Measurements from ENCODE around the gene CASK. TPM values are rescaled to one million over a fixed set of nuclear protein-coding genes. Genes with fewer than 3 reads are reported as not detected.

Gene CASK
- total RNA-seq, 2 experiments from 2014 or later: 18.2 to 20.2 TPM

DNA sequence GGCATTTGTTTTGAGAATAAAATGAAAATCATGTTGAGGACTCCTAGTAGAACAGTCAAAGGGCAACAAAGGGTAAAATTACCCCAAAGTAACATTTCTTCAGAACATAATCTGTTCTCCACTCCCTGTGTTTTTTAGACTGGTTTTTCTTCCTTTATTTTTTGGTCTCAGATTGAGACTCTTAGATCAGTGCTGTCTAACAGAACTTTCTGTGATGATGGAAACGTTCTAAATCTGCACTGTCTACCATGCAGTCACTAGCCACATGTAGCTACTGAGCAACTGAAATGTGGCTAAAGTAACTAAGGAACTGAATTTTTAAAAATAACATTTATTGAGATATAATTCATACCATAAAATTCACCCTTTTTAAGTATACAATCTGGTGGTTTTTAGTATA lies 19.8 kb downstream of the CASK start:
- no peak for ATAC-seq
- intact Hi-C loops (cut with micrococcal nuclease): no loop called here
- H3K9me3 Mint-ChIP-seq: peaks cover 9% of the 10 kb centered on the region
- no peaks in the 10 kb centered on the region for H3K27me3 Mint-ChIP-seq
- H3K4me1 Mint-ChIP-seq (ENCODE audit: low read depth): peaks cover 43% of the 10 kb centered on the region
- ChIA-PET POLR2A (no interaction called here), CTCF (no interaction called here)
- H3K36me3 Mint-ChIP-seq (ENCODE audit: low read depth): peaks cover 37% of the 10 kb centered on the region
- no peak overlapping the region for H3K4me3 Mint-ChIP-seq
- peak overlapping the region; percentile 20 for H3K27ac Mint-ChIP-seq
- DNase-seq: no peak
- no peak for TF ChIP-seq CTCF (IDR thresholded peaks at IDR 0.05)

DNA sequence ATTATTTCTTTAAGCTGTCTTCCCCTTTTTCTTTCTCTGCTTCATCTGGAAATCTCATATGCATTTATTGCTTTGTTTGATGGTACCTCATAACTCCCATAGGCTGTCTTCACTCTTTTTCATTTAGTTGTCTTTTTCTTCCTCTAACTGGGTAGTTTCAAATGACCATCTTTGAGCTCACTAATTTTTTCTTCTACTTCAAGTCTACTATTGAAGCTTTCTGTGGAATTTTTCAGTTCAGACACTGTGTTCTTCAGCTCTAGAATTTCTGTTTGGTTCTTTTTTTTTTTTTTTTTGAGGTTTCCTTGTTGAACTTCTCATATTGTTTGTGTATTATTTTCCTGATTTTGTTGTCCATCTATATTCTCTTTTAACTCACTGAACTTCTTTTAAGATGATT lies 23.0 kb downstream of the CASK start:
- ChIA-PET CTCF (no interaction called here), POLR2A (no interaction called here)
- no peak for DNase-seq
- Mint-ChIP-seq H3K9me3 (peaks cover 13% of the 10 kb centered on the region), H3K27ac (no peak overlapping the region), H3K36me3 (ENCODE audit: low read depth) (peaks cover 34% of the 10 kb centered on the region), H3K4me3 (no peak overlapping the region), H3K27me3 (no peaks in the 10 kb centered on the region), H3K4me1 (ENCODE audit: low read depth) (peaks cover 18% of the 10 kb centered on the region)
- intact Hi-C loops (cut with micrococcal nuclease): no loop called here
- no peak for TF ChIP-seq CTCF (IDR thresholded peaks at IDR 0.05)
- no peak for ATAC-seq

GRCh38 chrX:41895826-41896225 lies 27.5 kb downstream of the CASK start:
- intact Hi-C loops (cut with micrococcal nuclease): no loop called here
- POLR2A ChIA-PET: no interaction called here
- DNase-seq: no peak
- no peak overlapping the region for H3K4me3 Mint-ChIP-seq
- H3K36me3 Mint-ChIP-seq (ENCODE audit: low read depth): peaks cover 23% of the 10 kb centered on the region
- no peaks in the 10 kb centered on the region for H3K4me1 Mint-ChIP-seq (ENCODE audit: low read depth)
- H3K27me3 Mint-ChIP-seq: no peaks in the 10 kb centered on the region
- no peak for ATAC-seq
- no peak for TF ChIP-seq CTCF (IDR thresholded peaks at IDR 0.05)
- CTCF ChIA-PET: no interaction called here
- H3K27ac Mint-ChIP-seq: no peak overlapping the region
- H3K9me3 Mint-ChIP-seq: peaks cover 14% of the 10 kb centered on the region

DNA sequence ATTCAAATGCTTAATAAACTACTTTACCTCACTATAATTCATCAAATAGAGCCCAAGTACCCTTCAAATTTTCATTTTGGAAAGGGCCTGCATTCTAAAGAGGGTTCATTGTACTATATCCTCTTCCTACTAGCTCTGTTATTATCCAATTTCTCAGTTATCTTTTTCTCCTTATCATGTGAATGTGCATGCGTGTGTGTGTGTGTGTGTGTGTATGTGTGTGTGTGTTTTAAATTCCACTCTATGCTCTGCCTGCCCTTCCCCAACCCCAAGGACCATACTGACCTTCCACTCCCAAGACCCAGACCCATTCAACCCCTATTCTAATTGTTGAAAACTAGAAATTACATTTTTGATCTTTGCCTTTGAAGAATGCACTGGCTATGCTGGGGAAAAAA lies 33.3 kb downstream of the CASK start:
- Mint-ChIP-seq H3K4me3 (no peak overlapping the region), H3K27ac (no peak overlapping the region), H3K36me3 (ENCODE audit: low read depth) (peaks cover 15% of the 10 kb centered on the region), H3K27me3 (no peaks in the 10 kb centered on the region), H3K4me1 (ENCODE audit: low read depth) (peaks cover 20% of the 10 kb centered on the region), H3K9me3 (peaks cover 3% of the 10 kb centered on the region)
- ATAC-seq (no peak), DNase-seq (no peak)
- TF ChIP-seq CTCF (IDR thresholded peaks at IDR 0.05): no peak
- intact Hi-C loops (cut with micrococcal nuclease): no loop called here
- CTCF ChIA-PET: no interaction called here
- POLR2A ChIA-PET: interaction anchor here (0.6 kb wide), 1 partner anchor 16 kb away, joined by 3 read pairs; no protein-coding TSS in a partner anchor

- no peaks in the 10 kb centered on the region for H3K27me3 Mint-ChIP-seq
- H3K36me3 Mint-ChIP-seq (ENCODE audit: low read depth): peaks cover 15% of the 10 kb centered on the region
- no peak overlapping the region for H3K4me3 Mint-ChIP-seq
- ChIA-PET POLR2A (interaction anchor here (0.6 kb wide), 1 partner anchor 17 kb away, joined by 3 read pairs; no protein-coding TSS in a partner anchor), CTCF (no interaction called here)
- H3K4me1 Mint-ChIP-seq (ENCODE audit: low read depth): peaks cover 23% of the 10 kb centered on the region
- no peak for DNase-seq
- no peak for ATAC-seq
- no peak overlapping the region for H3K27ac Mint-ChIP-seq
- intact Hi-C loops (cut with micrococcal nuclease): no loop called here
- TF ChIP-seq CTCF (IDR thresholded peaks at IDR 0.05): no peak
- H3K9me3 Mint-ChIP-seq: peaks cover 3% of the 10 kb centered on the region
Observed at GRCh38 chrX:41889317-41890025, 33.9 kb downstream of the CASK start.

All from activated CD8-positive, alpha-beta T cell treated with anti-CD3 and anti-CD28 coated beads for 36 hours (primary cell).